IMR-90 (cell line): ENCODE data around the gene DZIP1. TPM values are rescaled to one million over a fixed set of nuclear protein-coding genes. Genes with fewer than 3 reads are reported as not detected.

ENCODE experiments used
- ATAC-seq: fragments of 200-7000 bp; cut with Tn5 transposase; 2 replicates; pipeline ENCODE4 v1.9.1; 2020; ENCODE audit warnings: low read depth, mild to moderate bottlenecking, moderate library complexity
- BruUV-seq: library from RNA; stranded (reverse); fragments of 400-500 nt; replicated peaks from 2 replicates; lab custom pipeline; 2021; lab: Mats Ljungman, UMichigan
- CTCF ChIA-PET: fragments of 300-600 bp; formaldehyde crosslinking; extraction: SDS; loops from one replicate; lab custom pipeline; 2021; ENCODE audit warnings: antibody characterized with exemption; lab: Yijun Ruan, JAX
- POLR2A ChIA-PET: fragments of 300-600 bp; sonication (Branson Sonifier 250); formaldehyde crosslinking; loops from one replicate; lab custom pipeline; 2022; ENCODE audit warnings: antibody characterized with exemption; ENCODE audit not compliant: unreplicated experiment; lab: Charles Lee
- DNase-seq: peaks from one replicate; pipeline ENCODE4 v3.0.0; 2013
- H2AFZ ChIP-seq: replicated peaks from 2 replicates; pipeline ENCODE3; 2013; ENCODE audit warnings: low read length, mild to moderate bottlenecking; ENCODE audit not compliant: poor library complexity
- H2AK5ac ChIP-seq: 2 replicates; pipeline ENCODE4 v1.6.1; 2013; ENCODE audit warnings: low read depth, low read length, inconsistent platforms
- H2AK9ac ChIP-seq: replicated peaks from 2 replicates; pipeline ENCODE3; 2013; ENCODE audit warnings: mild to moderate bottlenecking, low read depth, low read length, moderate library complexity; ENCODE audit not compliant: poor library complexity
- H2BK120ac ChIP-seq: 2 replicates; pipeline ENCODE4 v1.6.1; 2013; ENCODE audit warnings: low read depth, low read length, inconsistent platforms
- H2BK15ac ChIP-seq: 3 replicates; pipeline ENCODE4 v1.6.1; 2013; ENCODE audit warnings: low read depth, low read length, inconsistent platforms
- H2BK20ac ChIP-seq: 2 replicates; pipeline ENCODE4 v1.6.1; 2013; ENCODE audit warnings: low read depth, mild to moderate bottlenecking, inconsistent platforms, low read length, moderate library complexity
- H2BK5ac ChIP-seq: 2 replicates; pipeline ENCODE4 v1.6.1; 2013; ENCODE audit warnings: mild to moderate bottlenecking, low read depth, low read length, inconsistent platforms; ENCODE audit not compliant: poor library complexity, severe bottlenecking
- H3K14ac ChIP-seq: replicated peaks from 2 replicates; pipeline ENCODE4 v1.6.1; 2013; ENCODE audit warnings: low read depth, low read length, inconsistent platforms
- H3K18ac ChIP-seq: 2 replicates; pipeline ENCODE4 v1.6.1; 2013; ENCODE audit warnings: low read depth, low read length, control low read depth
- H3K23ac ChIP-seq: 2 replicates; pipeline ENCODE4 v1.6.1; 2013; ENCODE audit warnings: low read depth, low read length, inconsistent platforms
- H3K27ac ChIP-seq: 2 replicates; pipeline ENCODE4 v1.5.1; 2013; ENCODE audit warnings: mild to moderate bottlenecking, control low read depth, low read length; ENCODE audit not compliant: insufficient read depth
- H3K27me3 ChIP-seq: 2 replicates; pipeline ENCODE4 v1.6.1; 2013; ENCODE audit warnings: low read length; ENCODE audit not compliant: control insufficient read depth, insufficient read depth
- H3K36me3 ChIP-seq: 2 replicates; pipeline ENCODE4 v1.6.1; 2013; ENCODE audit warnings: low read length, mixed read lengths; ENCODE audit not compliant: control insufficient read depth, insufficient read depth
- H3K4ac ChIP-seq: 2 replicates; pipeline ENCODE4 v1.6.1; 2013; ENCODE audit warnings: low read depth, low read length, inconsistent platforms
- H3K4me1 ChIP-seq: 2 replicates; pipeline ENCODE4 v1.6.1; 2013; ENCODE audit warnings: low read length, mixed read lengths; ENCODE audit not compliant: control insufficient read depth, insufficient read depth
- H3K4me2 ChIP-seq: 2 replicates; pipeline ENCODE4 v1.6.1; 2013; ENCODE audit warnings: low read depth, mild to moderate bottlenecking, control low read depth, low read length, moderate library complexity
- H3K4me3 ChIP-seq: 2 replicates; pipeline ENCODE4 v1.5.1; 2013; ENCODE audit warnings: low read depth, mild to moderate bottlenecking, control low read depth, low read length, moderate library complexity; ENCODE audit not compliant: insufficient read depth
- H3K56ac ChIP-seq: 2 replicates; pipeline ENCODE4 v1.6.1; 2013; ENCODE audit warnings: low read length, inconsistent platforms; ENCODE audit not compliant: insufficient read depth; ENCODE audit errors: extremely low read depth
- H3K79me1 ChIP-seq, 2 experiments: 2 replicates each; pipeline ENCODE4 v1.6.1; 2013; ENCODE audit warnings: low read length in 2 of 2, inconsistent platforms in 1 of 2, low read depth in 1 of 2
- H3K9ac ChIP-seq: 2 replicates; pipeline ENCODE4 v1.6.1; 2013; ENCODE audit warnings: low read depth, low read length, control low read depth
- H3K9me1 ChIP-seq: 2 replicates; pipeline ENCODE4 v1.6.1; 2013; ENCODE audit warnings: low read length, inconsistent platforms; ENCODE audit not compliant: insufficient read depth
- H3K9me3 ChIP-seq: 2 replicates; pipeline ENCODE4 v1.6.1; 2013; ENCODE audit warnings: low read length; ENCODE audit not compliant: control insufficient read depth, insufficient read depth
- H4K20me1 ChIP-seq: 2 replicates; pipeline ENCODE4 v1.6.1; 2013; ENCODE audit warnings: low read length, inconsistent platforms; ENCODE audit not compliant: insufficient read depth
- H4K5ac ChIP-seq: 2 replicates; pipeline ENCODE4 v1.6.1; 2013; ENCODE audit warnings: mild to moderate bottlenecking, low read depth, low read length, control low read depth
- H4K8ac ChIP-seq, 2 experiments: 2 replicates each; pipeline ENCODE4 v1.6.1; 2013; ENCODE audit warnings: low read depth in 2 of 2, low read length in 2 of 2, control low read depth in 1 of 2, inconsistent platforms in 1 of 2
- H4K91ac ChIP-seq: 2 replicates; pipeline ENCODE4 v1.6.1; 2013; ENCODE audit warnings: low read depth, low read length, inconsistent platforms; ENCODE audit not compliant: insufficient read depth
- BHLHE40 ChIP-seq: fragments of 150-350 bp; IDR thresholded peaks from 2 replicates; pipeline ENCODE4 v1.6.1; 2016; ENCODE audit warnings: mild to moderate bottlenecking, low read depth, low read length
- CEBPB ChIP-seq: IDR thresholded peaks from 2 replicates; pipeline ENCODE4 v1.6.1; 2012; ENCODE audit warnings: low read depth, low read length, improper control_type of control experiment
- CHD1 ChIP-seq: IDR thresholded peaks from 2 replicates; pipeline ENCODE4 v1.6.1; 2012; ENCODE audit warnings: low read depth, low read length, improper control_type of control experiment
- FOS ChIP-seq: fragments of 150-350 bp; IDR thresholded peaks from 2 replicates; pipeline ENCODE4 v1.6.1; 2016; ENCODE audit warnings: low read depth, low read length
- MAFK ChIP-seq: IDR thresholded peaks from 2 replicates; pipeline ENCODE4 v1.6.1; 2012; ENCODE audit warnings: low read depth, low read length, improper control_type of control experiment
- MAZ ChIP-seq: IDR thresholded peaks from 2 replicates; pipeline ENCODE4 v1.6.1; 2012; ENCODE audit warnings: low read depth, mild to moderate bottlenecking, low read length, improper control_type of control experiment, moderate library complexity, borderline replicate concordance
- MXI1 ChIP-seq: IDR thresholded peaks from 2 replicates; pipeline ENCODE4 v1.6.1; 2012; ENCODE audit warnings: low read depth, mild to moderate bottlenecking, low read length, moderate library complexity, borderline replicate concordance
- NFE2L2 ChIP-seq: fragments of 150-350 bp; IDR thresholded peaks from 2 replicates; pipeline ENCODE4 v1.6.1; 2016; ENCODE audit warnings: low read depth, mild to moderate bottlenecking, low read length
- POLR2A ChIP-seq: IDR thresholded peaks from 2 replicates; pipeline ENCODE4 v1.6.1; 2012; ENCODE audit warnings: mild to moderate bottlenecking, low read depth, low read length
- RAD21 ChIP-seq: IDR thresholded peaks from 2 replicates; pipeline ENCODE4 v1.6.1; 2012; ENCODE audit warnings: low read length, improper control_type of control experiment
- RCOR1 ChIP-seq: IDR thresholded peaks from 2 replicates; pipeline ENCODE4 v1.6.1; 2012; ENCODE audit warnings: mild to moderate bottlenecking, low read length, improper control_type of control experiment; ENCODE audit not compliant: insufficient replicate concordance
- RFX5 ChIP-seq: IDR thresholded peaks from 2 replicates; pipeline ENCODE4 v1.8.0; 2012; ENCODE audit warnings: low read depth, mild to moderate bottlenecking, low read length, moderate library complexity
- SMC3 ChIP-seq: fragments of 150-350 bp; IDR thresholded peaks from 2 replicates; pipeline ENCODE4 v1.6.1; 2016; ENCODE audit warnings: low read depth, mild to moderate bottlenecking, antibody characterized with exemption, low read length, moderate library complexity
- USF2 ChIP-seq: fragments of 150-350 bp; IDR thresholded peaks from 2 replicates; pipeline ENCODE4 v1.6.1; 2017; ENCODE audit warnings: mild to moderate bottlenecking, antibody characterized with exemption, low read length, low read depth
- WGBS, 2 experiments: methylation state at CpG; one replicate each; pipeline versions ENCODE4 v1.1.5 to v1.1.7; 2013; ENCODE audit warnings: missing lambda C conversion rate in 2 of 2; ENCODE audit not compliant: insufficient read length in 1 of 2; ENCODE audit errors: extremely low coverage in 2 of 2; 5-methylcytosine and 5-hydroxymethylcytosine counted together
- dilution Hi-C: fragments of 300-500 bp; cut with HindIII; formaldehyde crosslinking; loops from one replicate; pipeline ENCODE4 v1.14.3; 2018; ENCODE audit warnings: low sequenced_read_pairs; ENCODE audit not compliant: unreplicated experiment
- in situ Hi-C: fragments of 300-500 bp; cut with MboI; formaldehyde crosslinking; loops from 3 replicates; pipeline ENCODE4 v1.14.3; 2019; ENCODE audit warnings: low sequenced_read_pairs, inconsistent platforms, mixed read lengths
- intact Hi-C: fragments of 100-400 bp; cut with micrococcal nuclease; formaldehyde crosslinking; loops from 2 replicates; pipeline ENCODE4 v1.10.0; 2022
- polyA plus RNA-seq, 3 experiments: library from polyadenylated mRNA; depleted of rRNA; stranded (reverse); fragments of >200 nt; gene quantifications; 2 replicates each; pipeline ENCODE4 v1.2.3, GENCODE V29; 2012; ENCODE audit warnings: low replicate concordance in 1 of 3
- total RNA-seq: library from RNA; depleted of rRNA; stranded (reverse); fragments of >200 nt; gene quantifications from 2 replicates; pipeline ENCODE4 v1.2.3, GENCODE V29; 2012
- TF ChIP-seq, protein P1 (sequence below): fragments of 150-350 bp; IDR thresholded peaks from 2 replicates; pipeline ENCODE4 v1.6.1; 2016; ENCODE audit warnings: low read depth, mild to moderate bottlenecking, low read length, moderate library complexity, borderline replicate concordance
- TF ChIP-seq, protein P2 (sequence below): conservative IDR thresholded peaks from 2 replicates; pipeline ENCODE4 v1.5.1; 2012; ENCODE audit warnings: mild to moderate bottlenecking, low read depth, low read length, improper control_type of control experiment

The DZIP1 gene
- total and polyA plus RNA-seq, 2 of the 4 experiments (the other 2 are of a cell fraction) = 12.2 to 15.9 TPM

GRCh38 chr13:95541911-95542474 is 102.5 kb downstream of the DZIP1 start:
- in situ Hi-C loops = no loop called here
- no peak overlapping the region for H2BK20ac ChIP-seq
- intact Hi-C loops = no loop called here
- no peaks in the 10 kb centered on the region for H3K36me3 ChIP-seq
- no peak overlapping the region for H2BK5ac ChIP-seq
- TF ChIP-seq POLR2A = no peak
- TF ChIP-seq CEBPB = no peak
- TF ChIP-seq MAZ = no peak
- TF ChIP-seq, protein P1, sequence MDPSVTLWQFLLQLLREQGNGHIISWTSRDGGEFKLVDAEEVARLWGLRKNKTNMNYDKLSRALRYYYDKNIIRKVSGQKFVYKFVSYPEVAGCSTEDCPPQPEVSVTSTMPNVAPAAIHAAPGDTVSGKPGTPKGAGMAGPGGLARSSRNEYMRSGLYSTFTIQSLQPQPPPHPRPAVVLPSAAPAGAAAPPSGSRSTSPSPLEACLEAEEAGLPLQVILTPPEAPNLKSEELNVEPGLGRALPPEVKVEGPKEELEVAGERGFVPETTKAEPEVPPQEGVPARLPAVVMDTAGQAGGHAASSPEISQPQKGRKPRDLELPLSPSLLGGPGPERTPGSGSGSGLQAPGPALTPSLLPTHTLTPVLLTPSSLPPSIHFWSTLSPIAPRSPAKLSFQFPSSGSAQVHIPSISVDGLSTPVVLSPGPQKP = no peak
- TF ChIP-seq MAFK = no peak
- no peak for TF ChIP-seq RCOR1
- no peak for TF ChIP-seq RFX5
- no peak for TF ChIP-seq SMC3
- TF ChIP-seq, protein P2, sequence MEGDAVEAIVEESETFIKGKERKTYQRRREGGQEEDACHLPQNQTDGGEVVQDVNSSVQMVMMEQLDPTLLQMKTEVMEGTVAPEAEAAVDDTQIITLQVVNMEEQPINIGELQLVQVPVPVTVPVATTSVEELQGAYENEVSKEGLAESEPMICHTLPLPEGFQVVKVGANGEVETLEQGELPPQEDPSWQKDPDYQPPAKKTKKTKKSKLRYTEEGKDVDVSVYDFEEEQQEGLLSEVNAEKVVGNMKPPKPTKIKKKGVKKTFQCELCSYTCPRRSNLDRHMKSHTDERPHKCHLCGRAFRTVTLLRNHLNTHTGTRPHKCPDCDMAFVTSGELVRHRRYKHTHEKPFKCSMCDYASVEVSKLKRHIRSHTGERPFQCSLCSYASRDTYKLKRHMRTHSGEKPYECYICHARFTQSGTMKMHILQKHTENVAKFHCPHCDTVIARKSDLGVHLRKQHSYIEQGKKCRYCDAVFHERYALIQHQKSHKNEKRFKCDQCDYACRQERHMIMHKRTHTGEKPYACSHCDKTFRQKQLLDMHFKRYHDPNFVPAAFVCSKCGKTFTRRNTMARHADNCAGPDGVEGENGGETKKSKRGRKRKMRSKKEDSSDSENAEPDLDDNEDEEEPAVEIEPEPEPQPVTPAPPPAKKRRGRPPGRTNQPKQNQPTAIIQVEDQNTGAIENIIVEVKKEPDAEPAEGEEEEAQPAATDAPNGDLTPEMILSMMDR = no peak
- TF ChIP-seq USF2 = no peak
- TF ChIP-seq BHLHE40 = no peak
- TF ChIP-seq MXI1 = no peak
- no peak for TF ChIP-seq CHD1
- TF ChIP-seq RAD21 = no peak
- no peak for TF ChIP-seq NFE2L2
- TF ChIP-seq FOS = no peak
- no peak overlapping the region for H4K91ac ChIP-seq
- H3K23ac ChIP-seq = no peak overlapping the region
- H3K27ac ChIP-seq = no peak overlapping the region
- no peak overlapping the region for H3K14ac ChIP-seq
- no peak overlapping the region for H4K8ac ChIP-seq
- DNase-seq = no peak
- POLR2A ChIA-PET = no interaction called here
- H3K4ac ChIP-seq = no peak overlapping the region
- H2AK9ac ChIP-seq = no peak overlapping the region
- BruUV-seq = no TSS peak
- no peak overlapping the region for H3K9ac ChIP-seq
- 90% methylated on average over 2 of the region's 8 CpGs; no CpG with 5 or more reads in 1 of the 2 experiments for WGBS, 2 experiments
- no peak overlapping the region for H2AFZ ChIP-seq
- no peaks in the 10 kb centered on the region for H3K9me1 ChIP-seq
- no peak overlapping the region for H4K5ac ChIP-seq
- dilution Hi-C loops = no loop called here
- no peaks in the 10 kb centered on the region for H3K79me1 ChIP-seq
- no peak overlapping the region for H3K56ac ChIP-seq
- ATAC-seq = no peak
- no peak overlapping the region for H2AK5ac ChIP-seq
- H3K27me3 ChIP-seq = peaks cover 25% of the 10 kb centered on the region
- H3K4me3 ChIP-seq = no peak overlapping the region
- H3K4me1 ChIP-seq = no peaks in the 10 kb centered on the region
- H3K4me2 ChIP-seq = no peak overlapping the region
- CTCF ChIA-PET = interaction anchor here (0.5 kb wide), 1 partner anchor 82 kb away, joined by 3 read pairs; no protein-coding TSS in a partner anchor
- no peaks in the 10 kb centered on the region for H4K20me1 ChIP-seq
- H2BK120ac ChIP-seq = no peak overlapping the region
- no peak overlapping the region for H3K18ac ChIP-seq
- no peaks in the 10 kb centered on the region for H3K9me3 ChIP-seq
- no peak overlapping the region for H2BK15ac ChIP-seq
